NOMO-1 (cell line): ENCODE data around the gene ACTR3C.
A peak's percentile ranks its signal among the peaks of the same experiment; 100 is the strongest.

Source experiments
- DNase-seq, 2 experiments: peaks; one replicate each; lab custom pipeline; 2025; ENCODE audit not compliant: unreplicated experiment in 2 of 2; lab: John Stamatoyannopoulos, UW

The ACTR3C gene

GRCh38 chr7:150359622-150360362 lies 36.4 kb upstream of the ACTR3C start:
- no peak for DNase-seq

DNA sequence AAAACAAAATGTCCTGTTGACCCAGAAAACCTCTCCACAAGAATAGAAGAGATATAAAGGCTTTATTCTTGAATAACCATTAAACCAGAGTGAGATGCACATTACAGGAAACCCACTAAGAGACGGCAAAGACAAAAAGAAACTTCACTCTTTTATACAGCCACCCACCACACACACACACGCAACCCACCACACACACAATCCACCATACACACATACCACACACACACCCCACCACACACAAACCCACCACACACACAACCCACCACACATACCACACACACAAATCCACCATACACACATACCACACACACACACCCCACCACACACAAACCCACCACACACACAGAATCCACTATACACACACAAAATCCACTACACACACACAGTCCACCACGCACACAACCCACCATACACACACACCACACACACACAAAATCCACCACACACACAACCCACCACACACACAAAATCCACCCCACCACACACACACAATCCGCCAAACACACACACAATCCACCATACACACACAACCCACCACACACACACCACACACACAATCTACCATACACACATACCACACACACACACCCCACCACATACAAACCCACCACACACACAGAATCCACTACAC lies 35.8 kb upstream of the ACTR3C start:
- no peak for DNase-seq

DNA sequence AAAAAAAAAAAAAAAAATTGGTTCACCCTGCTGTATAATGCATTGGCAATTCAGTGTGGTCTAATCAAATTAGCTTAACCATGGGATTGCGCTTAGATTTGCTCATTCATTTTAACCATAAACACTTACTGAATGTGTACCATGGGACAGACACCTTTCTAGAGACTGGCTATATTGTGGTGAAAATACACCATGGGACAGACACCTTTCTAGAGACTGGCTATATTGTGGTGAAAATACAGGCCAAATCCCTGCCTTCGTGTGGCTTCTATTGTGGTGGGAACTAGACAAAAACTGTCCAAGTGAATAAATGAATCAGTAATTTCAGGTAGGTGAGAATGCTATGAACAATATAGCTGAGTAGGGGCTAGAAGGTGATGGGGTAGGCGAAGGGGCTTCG lies 35.1 kb upstream of the ACTR3C start:
- no peak for DNase-seq

DNA sequence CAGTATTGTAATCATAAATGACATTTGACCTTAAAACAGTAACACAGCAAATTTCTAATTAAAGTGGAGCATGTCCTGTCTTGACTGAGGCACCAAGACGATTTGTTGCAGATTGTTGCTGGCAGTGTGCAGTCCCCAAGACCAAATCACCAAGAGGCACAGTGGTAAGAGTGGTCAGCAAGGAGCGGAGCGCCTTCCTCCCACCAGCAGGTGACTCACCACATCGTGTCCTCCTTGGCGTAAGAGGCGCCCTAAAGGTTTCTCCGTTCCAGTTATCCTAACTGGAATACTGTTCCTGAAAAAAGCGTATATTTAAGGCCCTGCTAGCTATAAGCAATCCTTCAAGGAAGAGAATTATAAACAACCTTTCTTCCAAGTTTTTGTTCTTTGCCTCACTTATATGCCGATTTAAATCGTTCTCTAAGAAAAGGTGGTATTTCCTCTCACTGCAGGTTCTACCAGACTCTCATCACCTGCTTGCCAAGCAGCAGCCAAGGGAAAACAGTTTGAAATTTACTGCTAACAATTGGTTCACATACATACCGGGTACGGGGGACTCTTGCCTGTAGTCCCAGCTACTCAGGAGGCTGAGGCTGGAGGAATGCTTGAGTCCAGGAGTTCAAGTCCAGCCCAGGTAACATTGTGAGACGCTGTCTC lies 34.6 kb upstream of the ACTR3C start:
- no peak for DNase-seq

GRCh38 chr7:150357270-150357669 lies 33.9 kb upstream of the ACTR3C start:
- peak in 1 of 2 experiments; percentile 22 for DNase-seq

GRCh38 chr7:150356265-150356897 lies 33.0 kb upstream of the ACTR3C start:
- no peak for DNase-seq

- no peak for DNase-seq
These were observed 32.3 kb upstream of the ACTR3C start for GRCh38 chr7:150355666-150356059.

DNA sequence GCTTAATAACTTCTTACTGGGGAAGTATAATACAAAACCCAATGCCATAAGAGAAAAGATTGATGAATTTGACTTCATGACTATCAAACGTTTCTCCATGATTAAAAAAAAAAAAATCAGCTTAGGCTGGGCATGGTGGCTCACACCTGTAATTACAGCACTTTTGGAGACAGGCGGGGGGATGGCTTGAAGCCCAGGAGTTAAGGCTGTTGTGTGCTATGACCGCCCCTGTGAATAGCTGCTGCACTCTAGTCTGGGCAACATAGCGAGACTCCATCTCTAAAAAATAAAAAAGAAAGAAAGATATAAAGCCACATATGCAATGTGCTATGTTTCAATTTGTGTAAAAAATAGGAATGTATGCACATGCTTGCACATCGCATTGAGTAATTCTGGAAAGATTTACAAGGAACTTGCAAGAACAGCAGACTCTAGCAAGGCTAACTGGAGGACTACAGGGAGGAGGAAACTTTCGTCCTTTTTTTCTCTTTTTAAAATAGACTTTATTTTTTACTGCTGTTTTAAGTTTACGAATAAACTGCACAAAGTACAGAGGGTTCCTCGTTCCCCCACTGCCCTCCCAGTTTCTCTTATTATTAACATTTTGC lies 28.3 kb upstream of the ACTR3C start:
- DNase-seq: no peak

- DNase-seq: no peak
These were observed 23.6 kb upstream of the ACTR3C start for GRCh38 chr7:150346922-150347321.

- no peak for DNase-seq
These were observed 21.7 kb upstream of the ACTR3C start for GRCh38 chr7:150345012-150345411.

- no peak for DNase-seq
These were observed 21.0 kb upstream of the ACTR3C start for GRCh38 chr7:150344299-150344698.

DNA sequence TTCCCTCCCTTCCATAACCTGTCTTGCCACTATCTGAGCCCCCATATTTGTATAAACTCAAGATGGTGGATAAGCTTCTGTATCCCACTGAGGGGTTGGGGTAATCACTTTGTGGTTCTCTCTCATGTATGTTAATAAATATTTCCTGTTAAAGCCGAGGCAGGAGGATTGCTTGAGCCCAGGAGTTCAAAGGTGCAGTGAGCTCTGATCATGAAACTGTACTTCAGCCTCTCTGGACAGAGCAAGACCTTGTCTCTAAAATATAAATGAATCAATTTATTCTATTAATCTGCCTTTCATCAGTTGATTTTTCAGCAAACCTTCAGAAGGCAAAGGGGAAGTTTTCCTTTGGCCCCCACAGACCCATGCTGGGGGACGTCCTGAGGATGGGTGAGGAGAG lies 19.9 kb upstream of the ACTR3C start:
- no peak for DNase-seq

- no peak for DNase-seq
These were observed 18.7 kb upstream of the ACTR3C start for GRCh38 chr7:150342121-150342408.

DNA sequence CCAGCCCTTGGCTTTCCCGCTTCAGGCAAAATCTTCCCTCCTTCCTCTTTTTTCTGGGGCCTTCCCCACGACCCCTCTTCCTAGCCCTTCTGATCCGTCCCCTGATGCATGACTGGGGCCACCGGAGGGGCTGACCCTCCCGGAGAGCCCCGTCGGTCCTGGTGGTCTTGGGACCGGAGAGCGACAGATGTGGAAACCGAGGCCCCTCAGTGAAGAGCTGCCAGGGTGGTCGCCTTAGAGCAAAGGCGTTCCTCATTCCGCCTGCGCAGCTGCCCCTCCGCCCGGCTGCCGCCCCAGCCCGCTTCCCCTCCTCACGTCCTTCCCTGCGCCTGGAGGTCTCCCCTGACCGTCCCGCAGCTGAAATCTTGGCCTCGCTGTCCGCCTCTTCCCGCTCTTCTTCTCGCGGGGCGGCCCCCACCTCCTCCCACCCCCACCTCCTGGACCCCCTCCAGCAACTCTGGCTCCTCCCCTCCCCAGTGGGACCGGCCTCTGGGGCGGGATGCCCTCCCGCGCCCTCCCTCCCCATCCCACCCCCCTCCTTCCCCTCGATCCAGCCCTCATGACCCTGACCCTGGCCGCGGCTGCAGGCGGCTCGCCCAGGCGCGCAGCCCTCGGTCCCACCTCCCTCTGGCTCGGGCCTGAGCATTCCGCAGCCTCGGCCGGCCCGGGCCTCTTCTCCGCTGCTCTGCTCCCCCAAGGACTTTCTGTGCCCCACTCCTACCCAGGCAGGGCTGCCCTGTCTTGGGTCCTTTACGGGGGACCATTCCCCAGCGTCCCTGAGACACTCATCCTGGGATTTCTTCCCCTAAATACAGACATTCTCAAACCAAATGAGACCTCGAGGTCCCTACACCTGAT lies 18.1 kb upstream of the ACTR3C start, which contains the start of gene RARRES2:
TSS of gene RARRES2 (minus strand) at position 367 of the 858 bp plus-strand sequence. CDS start 1,020 bp downstream, outside the sequence.
- no peak for DNase-seq

DNA sequence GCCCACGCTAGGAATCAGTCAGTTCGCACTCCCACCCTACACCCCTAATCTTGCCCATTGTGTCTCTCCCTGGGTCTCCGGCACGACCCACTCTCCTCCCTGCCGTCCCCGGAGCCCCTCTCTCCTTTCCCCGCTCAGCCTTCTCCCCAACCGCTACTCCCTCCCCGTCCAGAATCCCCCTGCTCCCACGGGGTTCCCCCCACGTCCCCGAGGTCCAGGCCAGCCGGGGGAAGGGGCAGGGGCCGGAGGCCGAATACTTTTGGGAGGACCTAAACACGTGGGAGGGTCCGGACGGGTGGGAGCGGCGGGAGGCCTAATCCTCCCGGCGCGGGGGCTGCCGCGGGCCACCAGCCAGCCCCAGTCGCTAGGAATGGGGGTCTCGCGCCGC lies 17.5 kb upstream of the ACTR3C start:
- no peak for DNase-seq

DNA sequence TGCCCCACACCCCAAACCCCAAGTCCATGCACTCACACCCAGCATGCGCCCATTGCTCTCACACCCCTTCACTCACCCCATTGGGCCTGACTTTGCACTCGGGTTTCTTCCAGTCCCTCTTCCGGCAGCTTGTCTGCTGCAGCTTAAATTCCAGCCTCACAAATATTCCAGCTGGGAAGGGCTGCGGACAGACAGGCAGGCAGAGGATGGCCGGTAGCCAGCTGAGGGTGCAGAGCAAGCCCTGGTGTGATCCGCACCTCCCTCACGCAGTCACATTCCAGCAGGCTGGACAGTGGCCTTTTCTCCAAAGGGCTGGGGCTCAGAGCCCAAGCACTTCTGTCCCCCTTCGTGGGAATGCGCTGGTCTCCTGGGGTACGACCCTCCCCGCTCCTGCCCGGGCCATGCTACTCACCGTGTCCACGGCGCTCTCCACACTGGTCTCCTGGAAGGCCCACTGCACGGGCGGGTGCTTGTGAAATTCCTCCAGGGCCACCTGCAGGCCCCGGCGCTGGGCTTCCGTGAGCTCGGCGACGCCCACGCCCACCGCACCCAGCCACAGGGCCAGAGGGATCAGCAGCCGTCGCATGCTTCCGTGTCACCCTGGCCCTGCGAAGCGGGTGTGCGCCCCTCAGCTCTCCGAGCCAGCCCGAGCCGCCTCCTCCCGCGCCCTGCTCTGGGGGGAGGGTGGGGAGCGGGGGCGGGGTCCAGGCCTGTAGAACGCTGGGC lies 16.8 kb upstream of the ACTR3C start:
- DNase-seq: no peak

DNA sequence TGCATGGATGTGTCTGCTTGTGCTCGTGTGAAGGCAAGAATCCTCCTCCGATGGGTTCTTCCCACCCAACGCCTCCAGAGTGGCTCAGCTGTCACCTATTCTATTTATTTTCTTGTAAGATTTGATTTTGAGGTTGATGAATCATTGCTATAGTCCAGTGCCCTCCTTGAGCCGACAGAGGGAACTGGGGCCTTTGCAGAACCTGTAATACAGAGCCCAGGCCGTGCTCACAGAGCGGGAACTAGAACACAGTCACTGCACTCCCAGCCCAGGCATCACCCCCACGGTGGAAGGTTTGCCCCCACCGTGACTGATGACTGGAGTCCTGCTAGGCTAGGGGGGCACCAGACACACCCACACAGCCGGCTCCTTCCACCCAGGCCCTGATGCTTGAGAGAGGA lies 16.1 kb upstream of the ACTR3C start:
- no peak for DNase-seq

GRCh38 chr7:150338166-150338829 lies 15.0 kb upstream of the ACTR3C start:
- DNase-seq: no peak

DNA sequence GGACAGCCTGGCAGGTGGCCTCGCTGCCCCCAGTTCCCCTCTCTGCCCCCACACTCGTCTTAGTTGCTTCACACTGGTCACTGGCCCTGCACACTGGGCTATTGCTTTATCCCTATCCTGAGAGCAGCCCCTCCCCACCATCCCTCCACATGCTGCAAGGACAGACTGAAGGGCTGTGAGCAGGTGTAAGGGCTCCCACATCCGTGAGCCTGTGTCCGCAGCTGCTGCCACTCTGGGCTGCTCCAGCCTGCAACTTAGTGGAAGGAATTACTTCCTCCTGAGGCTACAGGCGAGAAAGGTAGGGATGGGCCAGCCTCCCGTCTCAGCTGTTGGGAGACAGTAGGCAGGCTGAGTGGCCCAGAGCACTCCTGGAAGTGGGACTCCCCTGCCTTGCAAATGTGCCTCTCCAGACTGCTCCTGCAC lies 14.3 kb upstream of the ACTR3C start:
- DNase-seq: no peak
